ENCODE data around the gene TGFBRAP1. TPM values are rescaled to one million over a fixed set of nuclear protein-coding genes. Genes with fewer than 3 reads are reported as not detected.

TGFBRAP1 gene, protein sequence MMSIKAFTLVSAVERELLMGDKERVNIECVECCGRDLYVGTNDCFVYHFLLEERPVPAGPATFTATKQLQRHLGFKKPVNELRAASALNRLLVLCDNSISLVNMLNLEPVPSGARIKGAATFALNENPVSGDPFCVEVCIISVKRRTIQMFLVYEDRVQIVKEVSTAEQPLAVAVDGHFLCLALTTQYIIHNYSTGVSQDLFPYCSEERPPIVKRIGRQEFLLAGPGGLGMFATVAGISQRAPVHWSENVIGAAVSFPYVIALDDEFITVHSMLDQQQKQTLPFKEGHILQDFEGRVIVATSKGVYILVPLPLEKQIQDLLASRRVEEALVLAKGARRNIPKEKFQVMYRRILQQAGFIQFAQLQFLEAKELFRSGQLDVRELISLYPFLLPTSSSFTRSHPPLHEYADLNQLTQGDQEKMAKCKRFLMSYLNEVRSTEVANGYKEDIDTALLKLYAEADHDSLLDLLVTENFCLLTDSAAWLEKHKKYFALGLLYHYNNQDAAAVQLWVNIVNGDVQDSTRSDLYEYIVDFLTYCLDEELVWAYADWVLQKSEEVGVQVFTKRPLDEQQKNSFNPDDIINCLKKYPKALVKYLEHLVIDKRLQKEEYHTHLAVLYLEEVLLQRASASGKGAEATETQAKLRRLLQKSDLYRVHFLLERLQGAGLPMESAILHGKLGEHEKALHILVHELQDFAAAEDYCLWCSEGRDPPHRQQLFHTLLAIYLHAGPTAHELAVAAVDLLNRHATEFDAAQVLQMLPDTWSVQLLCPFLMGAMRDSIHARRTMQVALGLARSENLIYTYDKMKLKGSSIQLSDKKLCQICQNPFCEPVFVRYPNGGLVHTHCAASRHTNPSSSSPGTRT
- total RNA-seq: 34.9 and 37.6 TPM in 2 replicates
- polyA plus RNA-seq: 22.3 and 25.4 TPM in 2 replicates
- polyA plus RNA-seq (2011; cell fraction: cytosol; rRNA removed): 17.7 and 18.3 TPM in 2 replicates
- polyA plus RNA-seq (2011; cell fraction: nucleus; rRNA removed): 22.6 and 26.4 TPM in 2 replicates
- 27.0 and 29.0 TPM in 2 replicates for polyA plus RNA-seq (2012)
- polyA minus RNA-seq: 41.6 and 43.9 TPM in 2 replicates
- polyA minus RNA-seq (2011; cell fraction: cytosol; rRNA and poly(A)+ RNA removed): 15.0 TPM
- polyA minus RNA-seq (2011; cell fraction: nucleus; rRNA and poly(A)+ RNA removed): 24.8 and 27.1 TPM in 2 replicates
- percentile 89 among the genes with signal in this experiment for Bru-seq, nascent RNA
- BruChase-seq, experiment 1, labeled RNA remaining after a 6-hour chase: percentile 77 among the genes with signal in this experiment
- percentile 80 among the genes with signal in this experiment for BruChase-seq, experiment 2, labeled RNA remaining after a 2-hour chase
- long read RNA-seq, full-length matches to known transcripts: 52 of 105 reads
- long read RNA-seq, partial matches to known transcripts: 14 of 105 reads
- long read RNA-seq, other reads (novel, unspliced or antisense): 39 of 105 reads

DNA sequence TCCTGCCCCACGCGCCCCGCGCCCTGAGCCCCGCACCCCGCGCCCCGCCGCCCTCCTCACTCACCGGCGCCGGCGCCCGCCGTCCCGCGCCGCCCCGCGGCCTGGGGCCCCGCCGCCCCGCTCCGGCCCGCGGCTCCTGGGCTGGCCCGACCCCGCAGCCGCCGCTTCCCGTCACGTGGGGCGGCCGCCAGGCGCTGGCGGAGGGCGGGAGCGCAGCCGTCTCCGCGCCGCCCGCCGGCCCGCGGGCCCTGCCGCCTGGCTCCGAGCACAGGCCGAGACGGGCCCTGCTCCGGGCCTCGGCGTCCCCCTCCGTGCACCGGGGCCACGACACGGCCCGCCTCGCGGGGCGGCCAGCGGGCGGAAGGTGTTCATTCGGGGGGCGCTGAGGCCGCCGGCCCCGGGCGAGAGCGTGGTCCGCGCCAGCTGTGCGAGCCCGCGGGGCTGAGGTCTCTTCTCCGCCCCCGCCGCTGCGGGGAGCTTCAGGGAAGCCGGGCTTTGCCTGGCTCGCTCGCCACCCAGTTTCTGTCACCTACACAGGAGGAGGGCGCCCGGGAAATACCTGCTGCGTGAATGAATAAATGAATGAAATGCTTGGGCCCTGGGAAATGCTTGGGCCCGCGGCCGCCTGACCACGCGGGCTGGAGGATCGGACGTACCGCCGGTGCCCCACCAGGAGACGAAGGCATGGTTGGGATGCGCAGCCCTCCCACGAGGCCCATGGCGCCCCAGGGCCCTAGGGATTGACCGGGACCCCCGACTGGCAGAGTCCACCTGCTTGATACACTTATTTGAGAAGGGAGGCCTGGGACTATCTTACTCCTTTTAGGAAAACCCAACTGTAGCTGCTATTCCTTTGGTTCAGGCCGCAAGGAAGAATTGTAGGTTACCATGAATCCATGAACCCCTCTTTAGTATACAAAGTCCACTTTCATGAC, at the start of gene TGFBRAP1:
Gene TGFBRAP1, minus strand, starts transcription at position 175 of the 935 bp plus-strand sequence. CDS start 21,434 bp downstream, outside the sequence.
- Histone ChIP-seq H3K9me3 (replicated peaks; ENCODE audit: control insufficient read depth, insufficient read depth, low read length) (no peaks in the 10 kb centered on the region), H3K79me2 (ENCODE audit: control insufficient read depth, insufficient read depth, low read length) (peaks cover 27% of the 10 kb centered on the region), H2AFZ (ENCODE audit: low read depth, low read length) (peak within 1 kb of the TSS; percentile 76), H3K27me3 (ENCODE audit: control insufficient read depth in 2 of 2, insufficient read depth in 2 of 2, low read length in 2 of 2) (no peaks in the 10 kb centered on the region), H3K4me3 (replicated peaks in 1 of 3; ENCODE audit: insufficient read depth in 1 of 3, low read depth in 1 of 3, low read length in 3 of 3) (peak within 1 kb of the TSS in 2 of 3 experiments; percentile 42 to 84), H3K9ac (replicated peaks; ENCODE audit: extremely low read depth, insufficient read depth, low read length) (peak within 1 kb of the TSS; percentile 76), H3K4me1 (ENCODE audit: control insufficient read depth, extremely low read depth, insufficient read depth, low read length) (peaks cover 40% of the 10 kb centered on the region), H3K9me1 (replicated peaks; ENCODE audit: control insufficient read depth, extremely low read depth, insufficient read depth, low read length) (no peaks in the 10 kb centered on the region), H3K27ac (ENCODE audit: insufficient read depth, low read depth, low read length) (peak within 1 kb of the TSS; percentile 82), H4K20me1 (replicated peaks; ENCODE audit: control insufficient read depth, extremely low read depth, insufficient read depth, low read length) (no peaks in the 10 kb centered on the region), H3K36me3 (ENCODE audit: control insufficient read depth in 2 of 2, extremely low read depth in 1 of 2, insufficient read depth in 2 of 2, low read length in 2 of 2) (no peaks in the 10 kb centered on the region), H3K4me2 (ENCODE audit: insufficient read depth, low read length) (peak within 1 kb of the TSS; percentile 37)
- ChIA-PET CTCF (interaction anchor here (1.3 to 3.8 kb wide), 5 partner anchors 7 to 191 kb away, joined by 3 to 13 read pairs (median 4); partner anchors contain the start of gene C2orf49), POLR2A (interaction anchor here (1.0 kb wide), 1 partner anchor 58 kb away, joined by 3 read pairs; no protein-coding TSS in a partner anchor)
- TF ChIP-seq POLR2A (IDR thresholded peaks at IDR 0.05; ENCODE audit: low read depth, low read length) (peak; percentile 72), FOS (IDR thresholded peaks at IDR 0.05; ENCODE audit: borderline replicate concordance, insufficient read depth, low read length) (no peak), JUN (IDR thresholded peaks at IDR 0.05; ENCODE audit: borderline replicate concordance, insufficient read depth, insufficient read length, low read depth) (no peak), GATA2 (IDR thresholded peaks at IDR 0.05; ENCODE audit: insufficient read depth, insufficient read length, low read depth, low read length) (no peak), EZH2 (IDR thresholded peaks at IDR 0.05; ENCODE audit: borderline replicate concordance, low read depth, low read length, severe bottlenecking) (no peak), POLR2AphosphoS5 (IDR thresholded peaks at IDR 0.05; ENCODE audit: insufficient read depth, low read depth, low read length) (peak; percentile 64), MYC (IDR thresholded peaks at IDR 0.05; ENCODE audit: low read depth, low read length) (no peak)
- TF ChIP-seq, protein P1, sequence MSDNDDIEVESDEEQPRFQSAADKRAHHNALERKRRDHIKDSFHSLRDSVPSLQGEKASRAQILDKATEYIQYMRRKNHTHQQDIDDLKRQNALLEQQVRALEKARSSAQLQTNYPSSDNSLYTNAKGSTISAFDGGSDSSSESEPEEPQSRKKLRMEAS (IDR thresholded peaks at IDR 0.05; ENCODE audit: insufficient read depth, insufficient read length): peak; percentile 12
- TF ChIP-seq, protein P2, sequence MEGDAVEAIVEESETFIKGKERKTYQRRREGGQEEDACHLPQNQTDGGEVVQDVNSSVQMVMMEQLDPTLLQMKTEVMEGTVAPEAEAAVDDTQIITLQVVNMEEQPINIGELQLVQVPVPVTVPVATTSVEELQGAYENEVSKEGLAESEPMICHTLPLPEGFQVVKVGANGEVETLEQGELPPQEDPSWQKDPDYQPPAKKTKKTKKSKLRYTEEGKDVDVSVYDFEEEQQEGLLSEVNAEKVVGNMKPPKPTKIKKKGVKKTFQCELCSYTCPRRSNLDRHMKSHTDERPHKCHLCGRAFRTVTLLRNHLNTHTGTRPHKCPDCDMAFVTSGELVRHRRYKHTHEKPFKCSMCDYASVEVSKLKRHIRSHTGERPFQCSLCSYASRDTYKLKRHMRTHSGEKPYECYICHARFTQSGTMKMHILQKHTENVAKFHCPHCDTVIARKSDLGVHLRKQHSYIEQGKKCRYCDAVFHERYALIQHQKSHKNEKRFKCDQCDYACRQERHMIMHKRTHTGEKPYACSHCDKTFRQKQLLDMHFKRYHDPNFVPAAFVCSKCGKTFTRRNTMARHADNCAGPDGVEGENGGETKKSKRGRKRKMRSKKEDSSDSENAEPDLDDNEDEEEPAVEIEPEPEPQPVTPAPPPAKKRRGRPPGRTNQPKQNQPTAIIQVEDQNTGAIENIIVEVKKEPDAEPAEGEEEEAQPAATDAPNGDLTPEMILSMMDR (IDR thresholded peaks at IDR 0.05; ENCODE audit: extremely low read depth in 1 of 2, insufficient read depth in 1 of 2, low read depth in 1 of 2, low read length in 2 of 2): peak in 1 of 2 donors; percentile 4
- intact Hi-C loops (cut with micrococcal nuclease) (loop anchor here (10.0 kb wide), 1 partner anchor 865 kb away; the partner anchor contains the start of gene UXS1), dilution Hi-C loops (cut with MboI; ENCODE audit: extremely low pct_ligation_motif_present, low sequenced_read_pairs) (no loop called here)
- DNase-seq (ENCODE audit: low read depth, low spot score) (peak; percentile 35), FAIRE-seq (no peak)
- BruUV-seq (replicated peaks): TSS peak; percentile 18
